DND-41 (cell line): ENCODE data around the gene PI4KB.

Source experiments
- CTCF ChIP-seq: IDR thresholded peaks from 2 replicates; pipeline ENCODE4 v1.5.1; 2012; ENCODE audit warnings: borderline replicate concordance, low read length, moderate library complexity, mild to moderate bottlenecking; ENCODE audit not compliant: poor library complexity, severe bottlenecking; ENCODE audit errors: extremely low read depth
- EZH2 ChIP-seq: IDR thresholded peaks from 3 replicates; pipeline ENCODE4 v1.6.1; 2012; ENCODE audit warnings: borderline replicate concordance, low read depth, mild to moderate bottlenecking, moderate library complexity, low read length, inconsistent platforms; ENCODE audit not compliant: severe bottlenecking

GRCh38 chr1:151312826-151313225 is 14.4 kb downstream of the PI4KB start:
- TF ChIP-seq CTCF = no peak
- TF ChIP-seq EZH2 = no peak
